ENCODE results near the gene KRT73. TPM values are rescaled to one million over a fixed set of nuclear protein-coding genes. Genes with fewer than 3 reads are reported as not detected.

The KRT73 gene
- total RNA-seq, 1 donor from 2014 or later: not detected

- no peaks in the 10 kb centered on the region for H3K36me3 Mint-ChIP-seq (ENCODE audit: low read depth)
- no peak overlapping the region for H3K4me3 Mint-ChIP-seq
- intact Hi-C loops (cut with micrococcal nuclease): no loop called here
- DNase-seq: no peak
- TF ChIP-seq CTCF (IDR thresholded peaks at IDR 0.05): no peak
- ChIA-PET CTCF (no interaction called here), POLR2A (no interaction called here)
- no peaks in the 10 kb centered on the region for H3K4me1 Mint-ChIP-seq
- peaks cover 9% of the 10 kb centered on the region for H3K9me3 Mint-ChIP-seq
- peaks cover 18% of the 10 kb centered on the region for H3K27me3 Mint-ChIP-seq
- no peak overlapping the region for H3K27ac Mint-ChIP-seq
- ATAC-seq (ENCODE audit: low read depth): no peak
Observed at GRCh38 chr12:52627395-52628110, 9.2 kb upstream of the KRT73 start.

DNA sequence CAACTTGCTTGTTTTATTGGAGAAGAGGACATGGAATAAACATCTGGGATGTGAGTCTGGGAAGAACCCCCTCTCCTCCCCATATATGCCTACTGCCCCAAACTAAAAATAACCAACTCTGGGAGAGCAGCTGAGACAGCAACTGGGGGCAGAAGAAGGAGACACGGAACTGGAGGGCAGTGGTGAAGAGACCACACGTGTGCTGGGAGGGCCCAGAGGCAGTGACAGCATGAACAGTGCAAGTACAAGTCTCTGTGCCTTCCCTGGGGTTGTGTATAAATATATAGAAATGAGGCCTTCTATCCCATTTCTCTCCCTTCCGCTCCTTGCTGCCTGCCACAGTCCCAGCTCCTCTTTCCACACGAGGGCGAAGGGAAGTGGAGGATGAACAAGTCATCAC lies 4.0 kb upstream of the KRT73 start:
- no peaks in the 10 kb centered on the region for H3K4me1 Mint-ChIP-seq
- no peak overlapping the region for H3K27ac Mint-ChIP-seq
- ATAC-seq (ENCODE audit: low read depth) (no peak), DNase-seq (no peak)
- no peaks in the 10 kb centered on the region for H3K36me3 Mint-ChIP-seq (ENCODE audit: low read depth)
- ChIA-PET POLR2A (interaction anchor here (0.6 kb wide), 1 partner anchor 43 kb away, joined by 5 read pairs; no protein-coding TSS in a partner anchor), CTCF (no interaction called here)
- H3K4me3 Mint-ChIP-seq: no peak overlapping the region
- TF ChIP-seq CTCF (IDR thresholded peaks at IDR 0.05): no peak
- intact Hi-C loops (cut with micrococcal nuclease): no loop called here
- H3K27me3 Mint-ChIP-seq: peaks cover 21% of the 10 kb centered on the region
- peaks cover 9% of the 10 kb centered on the region for H3K9me3 Mint-ChIP-seq

DNA sequence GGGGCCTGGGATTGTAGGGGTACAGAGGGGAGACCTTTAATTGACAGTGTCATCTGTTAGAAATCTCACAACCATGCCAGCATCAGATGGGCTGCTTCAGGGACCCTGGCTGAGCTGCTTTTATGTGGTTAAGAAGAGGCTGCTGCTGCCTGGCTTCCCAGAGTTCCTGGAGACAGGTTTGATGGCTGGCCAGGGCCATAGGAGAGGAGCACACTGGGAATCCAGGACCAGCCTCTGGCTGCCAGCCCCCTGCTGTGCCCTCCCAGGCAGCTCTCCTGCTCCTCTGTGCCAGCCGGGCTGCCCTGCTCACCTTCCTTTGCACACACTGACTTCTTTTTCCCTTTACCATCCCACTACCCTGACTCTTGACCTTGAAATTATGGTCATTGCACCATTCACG lies 507 bp upstream of the KRT73 start:
- no peaks in the 10 kb centered on the region for H3K4me1 Mint-ChIP-seq
- H3K36me3 Mint-ChIP-seq (ENCODE audit: low read depth): no peaks in the 10 kb centered on the region
- POLR2A ChIA-PET: no interaction called here
- peaks cover 15% of the 10 kb centered on the region for H3K27me3 Mint-ChIP-seq
- H3K4me3 Mint-ChIP-seq: no peak overlapping the region
- DNase-seq (no peak), ATAC-seq (ENCODE audit: low read depth) (no peak)
- intact Hi-C loops (cut with micrococcal nuclease): no loop called here
- H3K9me3 Mint-ChIP-seq: peaks cover 5% of the 10 kb centered on the region
- TF ChIP-seq CTCF (IDR thresholded peaks at IDR 0.05): no peak
- CTCF ChIA-PET: no interaction called here
- no peak overlapping the region for H3K27ac Mint-ChIP-seq

GRCh38 chr12:52617403-52617785 lies 965 bp downstream of the KRT73 start:
- DNase-seq (no peak), ATAC-seq (ENCODE audit: low read depth) (no peak)
- Mint-ChIP-seq H3K4me1 (no peaks in the 10 kb centered on the region), H3K27me3 (peaks cover 15% of the 10 kb centered on the region), H3K4me3 (no peak overlapping the region), H3K27ac (no peak overlapping the region), H3K36me3 (ENCODE audit: low read depth) (no peaks in the 10 kb centered on the region), H3K9me3 (no peaks in the 10 kb centered on the region)
- ChIA-PET CTCF (no interaction called here), POLR2A (no interaction called here)
- intact Hi-C loops (cut with micrococcal nuclease): no loop called here
- TF ChIP-seq CTCF (IDR thresholded peaks at IDR 0.05): no peak

- Mint-ChIP-seq H3K27me3 (peaks cover 13% of the 10 kb centered on the region), H3K4me1 (no peaks in the 10 kb centered on the region), H3K4me3 (no peak overlapping the region), H3K36me3 (ENCODE audit: low read depth) (no peaks in the 10 kb centered on the region), H3K27ac (no peak overlapping the region), H3K9me3 (no peaks in the 10 kb centered on the region)
- intact Hi-C loops (cut with micrococcal nuclease): no loop called here
- TF ChIP-seq CTCF (IDR thresholded peaks at IDR 0.05): no peak
- POLR2A ChIA-PET: no interaction called here
- no peak for DNase-seq
- ATAC-seq (ENCODE audit: low read depth): no peak
- CTCF ChIA-PET: no interaction called here
Observed at GRCh38 chr12:52616680-52617402, 1.5 kb downstream of the KRT73 start.

All from activated B cell treated with CpG ODN at 0.5 μM for 24 hours (primary cell).